Gastroesophageal sphincter (tissue), 3 donors: Measurements from ENCODE around the gene PRG3.

ENCODE experiments used
- CTCF ChIP-seq, 4 experiments: fragments of 200-600 bp in 2 of 4; fragments of 450-650 bp in 2 of 4; sonication (generic) in 1 of 4; IDR thresholded peaks; one replicate each; pipeline ENCODE4 v1.5.1; 2017 to 2019; ENCODE audit warnings: antibody characterized with exemption in 4 of 4, mild to moderate bottlenecking in 2 of 4, moderate library complexity in 2 of 4
- POLR2A ChIP-seq, 2 donors: fragments of 450-650 bp; IDR thresholded peaks; one replicate each; pipeline ENCODE4 v1.6.1; 2017; ENCODE audit warnings: antibody characterized with exemption in 2 of 2, mild to moderate bottlenecking in 2 of 2, moderate library complexity in 1 of 2

GRCh38 chr11:57421805-57422204 is 40.9 kb upstream of the PRG3 start:
- no peak for TF ChIP-seq CTCF (IDR thresholded peaks at IDR 0.05)
- no peak for TF ChIP-seq POLR2A (IDR thresholded peaks at IDR 0.05)
